ENCODE measurements around the gene CLIC6. TPM values are rescaled to one million over a fixed set of nuclear protein-coding genes. Genes with fewer than 3 reads are reported as not detected.

Gene CLIC6
- polyA plus RNA-seq, 3 donors = not detected

GRCh38 chr21:34754690-34755647, 86.2 kb downstream of the CLIC6 start:
- no peak overlapping the region for H3K27ac ChIP-seq (ENCODE audit: low read depth in 1 of 2, low read length in 2 of 2)
- TF ChIP-seq CTCF (IDR thresholded peaks at IDR 0.05) = no peak
- H3K4me3 Mint-ChIP-seq = no peak overlapping the region
- H3K4me3 ChIP-seq (replicated peaks in 1 of 3; ENCODE audit: low read depth in 2 of 3, low read length in 3 of 3) = no peak overlapping the region
- no peak for DNase-seq
- no peaks in the 10 kb centered on the region for H3K36me3 ChIP-seq (replicated peaks in 1 of 2; ENCODE audit: control insufficient read depth in 1 of 2, insufficient read depth in 2 of 2, low read length in 2 of 2)
- no peak overlapping the region for H3K9ac ChIP-seq (ENCODE audit: insufficient read depth, low read length, poor library complexity, severe bottlenecking)
- peaks cover 0 to 10% (median 4%) of the 10 kb centered on the region in 7 donors for H3K9me3 Mint-ChIP-seq
- no peaks in the 10 kb centered on the region for H3K79me2 ChIP-seq (ENCODE audit: insufficient read depth, low read length)
- no peaks in the 10 kb centered on the region for H3K27me3 ChIP-seq (ENCODE audit: control insufficient read depth in 2 of 2, insufficient read depth in 2 of 2, low read length in 2 of 2)
- H3K27ac Mint-ChIP-seq = peak overlapping the region in 2 of 7 donors; percentile 1 to 17
- intact Hi-C loops (cut with micrococcal nuclease) = loop anchor here in 1 of 2 donors (5.0 kb wide), 1 partner anchor 132 kb away; no protein-coding TSS in a partner anchor
- peaks cover 5% of the 10 kb centered on the region for H3K4me1 Mint-ChIP-seq
- H3K4me2 ChIP-seq (replicated peaks; ENCODE audit: extremely low read depth, low read length, poor library complexity, severe bottlenecking) = no peak overlapping the region
- 80% methylated on average over 15 of the region's 19 CpGs for WGBS (ENCODE audit: insufficient coverage)
- no peaks in the 10 kb centered on the region for H4K20me1 ChIP-seq (ENCODE audit: insufficient read depth, low read length)
- H2AFZ ChIP-seq (ENCODE audit: insufficient read depth, low read depth, low read length, poor library complexity, severe bottlenecking) = no peak overlapping the region
- H3K4me1 ChIP-seq (ENCODE audit: control insufficient read depth in 1 of 2, insufficient read depth in 2 of 2, low read length in 2 of 2) = no peaks in the 10 kb centered on the region
- H3K27me3 Mint-ChIP-seq (ENCODE audit: low read depth in 3 of 3) = peaks cover 6 to 13% (median 7%) of the 10 kb centered on the region in 3 donors
- no peaks in the 10 kb centered on the region for H3K36me3 Mint-ChIP-seq
- H3K9me3 ChIP-seq (replicated peaks in 1 of 2; ENCODE audit: control insufficient read depth in 1 of 2, insufficient read depth in 1 of 2, low read length in 2 of 2) = peaks cover 0 to 5% of the 10 kb centered on the region in 2 donors

- intact Hi-C loops (cut with micrococcal nuclease) = no loop called here
- peaks cover 2 to 5% (median 4%) of the 10 kb centered on the region in 3 donors for H3K27me3 Mint-ChIP-seq (ENCODE audit: low read depth in 3 of 3)
- H2AFZ ChIP-seq (ENCODE audit: insufficient read depth, low read depth, low read length, poor library complexity, severe bottlenecking) = no peak overlapping the region
- H3K9me3 ChIP-seq (replicated peaks in 1 of 2; ENCODE audit: control insufficient read depth in 1 of 2, insufficient read depth in 1 of 2, low read length in 2 of 2) = peaks cover 0 to 16% of the 10 kb centered on the region in 2 donors
- no peaks in the 10 kb centered on the region for H3K4me1 ChIP-seq (ENCODE audit: control insufficient read depth in 1 of 2, insufficient read depth in 2 of 2, low read length in 2 of 2)
- no peaks in the 10 kb centered on the region for H3K27me3 ChIP-seq (ENCODE audit: control insufficient read depth in 2 of 2, insufficient read depth in 2 of 2, low read length in 2 of 2)
- H3K4me3 Mint-ChIP-seq = no peak overlapping the region
- no peaks in the 10 kb centered on the region for H3K79me2 ChIP-seq (ENCODE audit: insufficient read depth, low read length)
- no peak overlapping the region for H3K4me2 ChIP-seq (replicated peaks; ENCODE audit: extremely low read depth, low read length, poor library complexity, severe bottlenecking)
- no peaks in the 10 kb centered on the region for H3K36me3 Mint-ChIP-seq
- no peak for TF ChIP-seq CTCF (IDR thresholded peaks at IDR 0.05)
- no CpG with 5 or more reads among the region's 2 CpGs for WGBS (ENCODE audit: insufficient coverage)
- H3K27ac Mint-ChIP-seq = no peak overlapping the region
- no peaks in the 10 kb centered on the region for H4K20me1 ChIP-seq (ENCODE audit: insufficient read depth, low read length)
- H3K4me1 Mint-ChIP-seq = no peaks in the 10 kb centered on the region
- no peak overlapping the region for H3K4me3 ChIP-seq (replicated peaks in 1 of 3; ENCODE audit: low read depth in 2 of 3, low read length in 3 of 3)
- peaks cover 4 to 17% (median 11%) of the 10 kb centered on the region in 7 donors for H3K9me3 Mint-ChIP-seq
- H3K27ac ChIP-seq (ENCODE audit: low read depth in 1 of 2, low read length in 2 of 2) = no peak overlapping the region
- no peak overlapping the region for H3K9ac ChIP-seq (ENCODE audit: insufficient read depth, low read length, poor library complexity, severe bottlenecking)
- DNase-seq = no peak
- no peaks in the 10 kb centered on the region for H3K36me3 ChIP-seq (replicated peaks in 1 of 2; ENCODE audit: control insufficient read depth in 1 of 2, insufficient read depth in 2 of 2, low read length in 2 of 2)
Observed at GRCh38 chr21:34761758-34762330, 93.0 kb downstream of the CLIC6 start.
